ENCODE results near the gene ANO6. TPM values are rescaled to one million over a fixed set of nuclear protein-coding genes. Genes with fewer than 3 reads are reported as not detected.

ANO6 gene
- total and polyA plus RNA-seq, 2 of the 4 experiments (the other 2 are of a cell fraction): 21.6 to 41.0 TPM

GRCh38 chr12:45336762-45337596, 121.1 kb downstream of the ANO6 start (continued):
- peak; percentile 20 for TF ChIP-seq RAD21 (IDR thresholded peaks at IDR 0.05; ENCODE audit: low read length)
- TF ChIP-seq ELK1 (IDR thresholded peaks at IDR 0.05; ENCODE audit: borderline replicate concordance, low read depth, low read length): no peak

GRCh38 chr12:45337835-45338234, 121.9 kb downstream of the ANO6 start:
- H3K79me1 ChIP-seq (ENCODE audit: low read depth in 1 of 2, low read length in 2 of 2): peaks cover 14 to 29% of the 10 kb centered on the region in 2 experiments
- intact Hi-C loops (cut with micrococcal nuclease) (loop anchor here (2.0 kb wide), 1 partner anchor 121 kb away; the partner anchor contains the start of gene ANO6), in situ Hi-C loops (cut with MboI; ENCODE audit: low sequenced_read_pairs) (no loop called here), dilution Hi-C loops (cut with HindIII; ENCODE audit: low sequenced_read_pairs, unreplicated experiment) (no loop called here)
- H2AFZ ChIP-seq (replicated peaks; ENCODE audit: low read length, poor library complexity): no peak overlapping the region
- peak overlapping the region; percentile 71 for H2BK5ac ChIP-seq (ENCODE audit: low read depth, low read length, poor library complexity, severe bottlenecking)
- H3K36me3 ChIP-seq (ENCODE audit: control insufficient read depth, insufficient read depth, low read length): no peaks in the 10 kb centered on the region
- no peak overlapping the region for H3K4ac ChIP-seq (ENCODE audit: low read depth, low read length)
- peaks cover 3% of the 10 kb centered on the region for H3K9me1 ChIP-seq (ENCODE audit: insufficient read depth, low read length)
- ATAC-seq (ENCODE audit: low read depth): no peak
- H4K5ac ChIP-seq (ENCODE audit: low read depth, low read length): no peak overlapping the region
- no peak overlapping the region; the same call in 1 of the 2 replicates for H3K23ac ChIP-seq (ENCODE audit: low read depth, low read length)
- no peak overlapping the region for H2BK120ac ChIP-seq (ENCODE audit: low read depth, low read length)
- ChIA-PET POLR2A (ENCODE audit: unreplicated experiment) (no interaction called here), CTCF (interaction anchor here (1.0 kb wide), 1 partner anchor 28 kb away, joined by 4 read pairs; no protein-coding TSS in a partner anchor)
- H3K56ac ChIP-seq (ENCODE audit: extremely low read depth, insufficient read depth, low read length): no peak overlapping the region
- H2BK15ac ChIP-seq (ENCODE audit: low read depth, low read length): no peak overlapping the region
- H4K8ac ChIP-seq (ENCODE audit: low read depth in 2 of 2, low read length in 2 of 2): no peak overlapping the region
- TF ChIP-seq USF2 (IDR thresholded peaks at IDR 0.05; ENCODE audit: low read depth, low read length) (no peak), ELK1 (IDR thresholded peaks at IDR 0.05; ENCODE audit: borderline replicate concordance, low read depth, low read length) (no peak), NFE2L2 (IDR thresholded peaks at IDR 0.05; ENCODE audit: low read depth, low read length) (no peak), POLR2A (IDR thresholded peaks at IDR 0.05; ENCODE audit: low read depth, low read length) (no peak), SMC3 (IDR thresholded peaks at IDR 0.05; ENCODE audit: low read depth, low read length) (no peak), MXI1 (IDR thresholded peaks at IDR 0.05; ENCODE audit: borderline replicate concordance, low read depth, low read length) (no peak), MAZ (IDR thresholded peaks at IDR 0.05; ENCODE audit: borderline replicate concordance, low read depth, low read length) (no peak), MAFK (IDR thresholded peaks at IDR 0.05; ENCODE audit: low read depth, low read length) (no peak), CTCF (conservative IDR thresholded peaks at IDR 0.05; ENCODE audit: low read depth, low read length) (no peak)
- no peak overlapping the region for H3K14ac ChIP-seq (replicated peaks; ENCODE audit: low read depth, low read length)
- no peaks in the 10 kb centered on the region for H3K27me3 ChIP-seq (ENCODE audit: control insufficient read depth, insufficient read depth, low read length)
- H2AK9ac ChIP-seq (replicated peaks; ENCODE audit: low read depth, low read length, poor library complexity): no peak overlapping the region
- H4K20me1 ChIP-seq (ENCODE audit: insufficient read depth, low read length): peaks cover 3% of the 10 kb centered on the region; the same call in 1 of the 2 replicates
- no peak overlapping the region for H2BK20ac ChIP-seq (ENCODE audit: low read depth, low read length)
- no peak overlapping the region for H3K18ac ChIP-seq (ENCODE audit: low read depth, low read length)
- H3K27ac ChIP-seq (ENCODE audit: insufficient read depth, low read length): no peak overlapping the region
- BruUV-seq (replicated peaks): no TSS peak
- no peak overlapping the region for H3K9ac ChIP-seq (ENCODE audit: low read depth, low read length)
- H3K4me1 ChIP-seq (ENCODE audit: control insufficient read depth, insufficient read depth, low read length): 0 out of 2 replicates have a peak, but pooled peaks cover under 1% of the 10 kb centered on the region
- no peaks in the 10 kb centered on the region for H3K9me3 ChIP-seq (ENCODE audit: control insufficient read depth, insufficient read depth, low read length)
- DNase-seq: no peak
- no peak overlapping the region for H2AK5ac ChIP-seq (ENCODE audit: low read depth, low read length)
- H4K91ac ChIP-seq (ENCODE audit: insufficient read depth, low read depth, low read length): no peak overlapping the region
- H3K4me3 ChIP-seq (ENCODE audit: insufficient read depth, low read depth, low read length): no peak overlapping the region
- H3K4me2 ChIP-seq (ENCODE audit: low read depth, low read length): no peak overlapping the region

Data from IMR-90 (cell line).